Keratinocyte (primary cell): ENCODE data around the gene VASP. TPM values are rescaled to one million over a fixed set of nuclear protein-coding genes. Genes with fewer than 3 reads are reported as not detected.

ENCODE experiments used
- DNase-seq: peaks from one replicate; pipeline ENCODE4 v3.0.0-alpha.2; 2011; ENCODE audit warnings: low read depth, missing footprints, low spot score
- FAIRE-seq: peaks from 2 replicates; lab custom pipeline; 2011; peaks lifted over from hg19 to GRCh38; lab: Jason Lieb, UNC
- H2AFZ ChIP-seq: 2 replicates; pipeline ENCODE4 v1.6.0; 2012; ENCODE audit warnings: low read length, control low read depth, inconsistent platforms; ENCODE audit not compliant: control insufficient read depth
- H3K27ac ChIP-seq: 2 replicates; pipeline ENCODE4 v1.5.1; 2011; ENCODE audit warnings: low read length; ENCODE audit not compliant: control insufficient read depth, insufficient read depth
- H3K27me3 ChIP-seq: 3 replicates; pipeline ENCODE4 v1.6.0; 2011; ENCODE audit warnings: low read length; ENCODE audit not compliant: control insufficient read depth, insufficient read depth; ENCODE audit errors: extremely low read depth
- H3K36me3 ChIP-seq, 2 experiments: 2 replicates in 1 of 2; 3 replicates in 1 of 2; pipeline ENCODE4 v1.5.1; 2011; ENCODE audit warnings: low read length in 2 of 2, mild to moderate bottlenecking in 1 of 2; ENCODE audit not compliant: control insufficient read depth in 2 of 2, insufficient read depth in 2 of 2; ENCODE audit errors: extremely low read depth in 1 of 2
- H3K4me1 ChIP-seq: 3 replicates; pipeline ENCODE4 v1.5.1; 2011; ENCODE audit warnings: low read length; ENCODE audit not compliant: control insufficient read depth, insufficient read depth; ENCODE audit errors: extremely low read depth
- H3K4me2 ChIP-seq: 3 replicates; pipeline ENCODE4 v1.6.0; 2011; ENCODE audit warnings: low read depth, low read length; ENCODE audit not compliant: control insufficient read depth, insufficient read depth; ENCODE audit errors: extremely low read depth
- H3K4me3 ChIP-seq, 3 experiments: fragments of 200-600 bp in 1 of 3; sonication (generic) in 1 of 3; 2 replicates in 2 of 3; 3 replicates in 1 of 3; pipeline ENCODE4 v1.5.1; 2011 to 2016; ENCODE audit warnings: low read length in 3 of 3, mild to moderate bottlenecking in 3 of 3, control low read depth in 2 of 3, inconsistent platforms in 1 of 3, low read depth in 1 of 3, mixed read lengths in 1 of 3, mixed run types in 1 of 3, moderate library complexity in 1 of 3; ENCODE audit not compliant: control insufficient read depth in 2 of 3, insufficient read depth in 2 of 3; ENCODE audit errors: extremely low read depth in 1 of 3
- H3K79me2 ChIP-seq: 2 replicates; pipeline ENCODE4 v1.6.0; 2012; ENCODE audit warnings: low read length; ENCODE audit not compliant: control insufficient read depth, insufficient read depth
- H3K9ac ChIP-seq: 3 replicates; pipeline ENCODE4 v1.6.0; 2011; ENCODE audit warnings: low read length; ENCODE audit not compliant: control insufficient read depth, insufficient read depth; ENCODE audit errors: extremely low read depth
- H3K9me1 ChIP-seq: 3 replicates; pipeline ENCODE4 v1.6.0; 2011; ENCODE audit warnings: low read length; ENCODE audit not compliant: control insufficient read depth, insufficient read depth; ENCODE audit errors: extremely low read depth
- H3K9me3 ChIP-seq: 2 replicates; pipeline ENCODE4 v1.5.1; 2012; ENCODE audit warnings: low read depth, low read length; ENCODE audit not compliant: control insufficient read depth
- H4K20me1 ChIP-seq: 3 replicates; pipeline ENCODE4 v1.6.0; 2011; ENCODE audit warnings: low read length; ENCODE audit not compliant: control insufficient read depth, insufficient read depth; ENCODE audit errors: extremely low read depth
- CTCF ChIP-seq, 3 experiments: IDR thresholded peaks in 1 of 3; conservative IDR thresholded peaks in 1 of 3; optimal IDR thresholded peaks in 1 of 3; 2 replicates in 2 of 3; 3 replicates in 1 of 3; pipeline versions ENCODE3 to v1.5.1; 2011; ENCODE audit warnings: low read length in 3 of 3, mild to moderate bottlenecking in 3 of 3, moderate library complexity in 2 of 3, control low read depth in 1 of 3, inconsistent platforms in 1 of 3; ENCODE audit not compliant: insufficient read depth in 2 of 3; ENCODE audit errors: extremely low read depth in 1 of 3
- EZH2 ChIP-seq: IDR thresholded peaks from one replicate; pipeline ENCODE4 v1.6.1; 2012; ENCODE audit warnings: inconsistent platforms, mild to moderate bottlenecking, low read length, moderate library complexity
- dilution Hi-C: fragments of 300-500 bp; cut with MboI; formaldehyde crosslinking; loops from one replicate; pipeline ENCODE4 v1.7.0; 2020; ENCODE audit warnings: low sequenced_read_pairs; ENCODE audit not compliant: extremely low pct_ligation_motif_present
- polyA plus RNA-seq, 5 experiments: library from polyadenylated mRNA; depleted of rRNA in 3 of 5; stranded (reverse) in 3 of 5; stranded (forward) in 1 of 5; unstranded in 1 of 5; fragments of >200 nt; gene quantifications; 1 replicate in 1 of 5; 2 replicates in 3 of 5; 3 replicates in 1 of 5; pipeline versions ENCODE4 v1.2.1 to v1.2.3, GENCODE V29; 2011 to 2012; ENCODE audit warnings: missing spikeins in 2 of 5, low read depth in 1 of 5, low replicate concordance in 1 of 5

The VASP gene
- polyA plus RNA-seq, 1 donor (not counting 4 experiments of a cell fraction or from before 2014, with no cell fraction given): 99.0 TPM

DNA sequence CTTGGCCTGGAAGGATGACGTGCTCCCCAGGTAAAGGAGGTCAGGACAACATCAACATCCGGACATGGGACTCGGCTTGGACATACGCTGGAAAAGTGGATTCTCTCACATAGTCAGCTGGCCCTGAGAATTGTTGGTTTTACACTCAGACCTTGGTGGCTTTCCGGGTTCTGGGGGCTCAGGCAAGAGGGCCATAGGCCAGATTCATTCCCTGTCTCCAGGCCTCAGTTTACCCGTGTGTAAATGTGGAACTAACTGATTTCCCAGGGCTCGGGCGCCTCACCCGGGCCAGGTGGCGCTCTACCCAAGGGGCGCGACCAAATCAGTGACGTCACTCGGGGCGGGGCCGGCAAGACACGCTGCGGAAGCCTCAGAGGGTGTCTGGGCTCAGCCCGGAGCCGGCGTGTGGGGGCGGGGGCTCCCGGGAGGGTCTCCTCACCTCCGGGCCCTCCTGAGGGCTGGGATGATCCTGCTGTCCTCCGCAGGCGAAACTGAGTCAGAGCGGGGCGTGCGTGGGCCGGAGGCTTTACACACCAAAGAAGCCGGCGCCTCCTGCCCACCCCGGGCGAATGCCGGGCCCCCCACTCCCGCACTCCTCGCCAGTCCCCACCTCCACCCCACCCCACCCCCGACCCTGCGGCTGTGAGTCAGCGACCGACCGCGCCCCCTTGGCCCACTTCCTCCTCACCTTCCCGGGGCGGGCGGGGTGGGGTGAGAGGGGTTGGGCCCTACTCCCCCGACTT lies 862 bp upstream of the VASP start:
- peak; percentile 34 for FAIRE-seq
- H3K4me3 ChIP-seq: peak overlapping the region; percentile 58 to 99 (median 86)
- H3K27me3 ChIP-seq: no peaks in the 10 kb centered on the region
- H3K79me2 ChIP-seq: peaks cover 41% of the 10 kb centered on the region
- dilution Hi-C loops: no loop called here
- peaks cover 3% of the 10 kb centered on the region for H3K9me1 ChIP-seq
- TF ChIP-seq CTCF (optimal IDR thresholded peaks at IDR 0.05 in 1 of 3, IDR thresholded peaks at IDR 0.05 in 1 of 3, conservative IDR thresholded peaks at IDR 0.05 in 1 of 3; ENCODE audit: extremely low read depth in 1 of 3, insufficient read depth in 2 of 3, low read length in 3 of 3): peak; percentile 56 to 78 (median 61)
- no peak for TF ChIP-seq EZH2
- H3K9me3 ChIP-seq: no peaks in the 10 kb centered on the region
- no peak for DNase-seq
- H3K9ac ChIP-seq: peak overlapping the region; percentile 94
- H2AFZ ChIP-seq: peak overlapping the region; percentile 88
- H3K27ac ChIP-seq: peak overlapping the region; percentile 95
- peak overlapping the region; percentile 100 for H3K4me2 ChIP-seq
- H3K4me1 ChIP-seq: peaks cover 31% of the 10 kb centered on the region
- peaks cover 3 to 13% of the 10 kb centered on the region in 2 experiments for H3K36me3 ChIP-seq
- H4K20me1 ChIP-seq: peaks cover 17% of the 10 kb centered on the region

DNA sequence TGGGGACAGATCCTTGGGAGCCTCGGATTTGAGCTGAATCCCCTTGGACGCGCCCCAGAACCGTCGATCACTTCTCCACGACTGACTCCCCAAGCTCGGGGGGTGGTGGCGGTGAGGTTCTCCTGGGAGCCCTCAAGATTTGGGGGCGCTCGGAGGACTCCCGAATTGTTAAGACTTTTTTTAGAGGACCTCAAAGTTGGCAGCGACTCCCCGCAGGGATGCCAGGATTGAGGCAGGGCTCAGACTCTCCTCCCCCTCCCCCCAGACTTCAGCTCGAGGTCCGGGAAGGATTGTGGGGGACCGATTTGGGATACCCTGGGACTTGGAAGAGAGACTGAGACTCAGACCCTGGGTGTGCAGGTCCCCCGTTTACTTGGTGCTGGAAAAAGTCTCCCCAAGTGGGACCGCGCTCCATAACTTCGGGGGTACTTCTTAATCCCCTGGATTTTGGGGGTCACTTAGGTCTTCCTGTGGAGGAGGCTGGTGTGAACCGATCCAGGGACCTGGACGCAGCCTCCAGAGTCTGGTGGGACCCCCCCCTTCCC lies 665 bp downstream of the VASP start:
- H3K27ac ChIP-seq: peak overlapping the region; percentile 95
- H4K20me1 ChIP-seq: peaks cover 20% of the 10 kb centered on the region
- no peaks in the 10 kb centered on the region for H3K27me3 ChIP-seq
- H3K4me1 ChIP-seq: peaks cover 35% of the 10 kb centered on the region
- peak overlapping the region; percentile 94 for H3K9ac ChIP-seq
- H3K9me1 ChIP-seq: peaks cover 3% of the 10 kb centered on the region
- dilution Hi-C loops: no loop called here
- TF ChIP-seq EZH2 (no peak), CTCF (optimal IDR thresholded peaks at IDR 0.05 in 1 of 3, IDR thresholded peaks at IDR 0.05 in 1 of 3, conservative IDR thresholded peaks at IDR 0.05 in 1 of 3; ENCODE audit: extremely low read depth in 1 of 3, insufficient read depth in 2 of 3, low read length in 3 of 3) (no peak)
- FAIRE-seq (no peak), DNase-seq (no peak)
- H3K79me2 ChIP-seq: peaks cover 56% of the 10 kb centered on the region
- peak overlapping the region; percentile 58 to 99 (median 86) for H3K4me3 ChIP-seq
- H3K9me3 ChIP-seq: no peaks in the 10 kb centered on the region
- H3K4me2 ChIP-seq: peak overlapping the region; percentile 58
- H2AFZ ChIP-seq: no peak overlapping the region
- H3K36me3 ChIP-seq: peaks cover 3 to 15% of the 10 kb centered on the region in 2 experiments
